Breast epithelium (tissue), 3 donors: ENCODE measurements around the gene MICAL3.

Source experiments
- POLR2A ChIP-seq: fragments of 450-650 bp; IDR thresholded peaks from one replicate; pipeline ENCODE4 v1.6.1; 2016; ENCODE audit warnings: antibody characterized with exemption, mild to moderate bottlenecking, moderate library complexity
- TF ChIP-seq, protein P1 (sequence below), 3 donors: fragments of 450-650 bp; IDR thresholded peaks; one replicate each; pipeline ENCODE4 v1.5.1; 2016 to 2017; ENCODE audit warnings: antibody characterized with exemption in 3 of 3, mild to moderate bottlenecking in 3 of 3, moderate library complexity in 3 of 3

GRCh38 chr22:17884893-17885292, 139.5 kb downstream of the MICAL3 start:
- no peak for TF ChIP-seq POLR2A
- TF ChIP-seq, protein P1, sequence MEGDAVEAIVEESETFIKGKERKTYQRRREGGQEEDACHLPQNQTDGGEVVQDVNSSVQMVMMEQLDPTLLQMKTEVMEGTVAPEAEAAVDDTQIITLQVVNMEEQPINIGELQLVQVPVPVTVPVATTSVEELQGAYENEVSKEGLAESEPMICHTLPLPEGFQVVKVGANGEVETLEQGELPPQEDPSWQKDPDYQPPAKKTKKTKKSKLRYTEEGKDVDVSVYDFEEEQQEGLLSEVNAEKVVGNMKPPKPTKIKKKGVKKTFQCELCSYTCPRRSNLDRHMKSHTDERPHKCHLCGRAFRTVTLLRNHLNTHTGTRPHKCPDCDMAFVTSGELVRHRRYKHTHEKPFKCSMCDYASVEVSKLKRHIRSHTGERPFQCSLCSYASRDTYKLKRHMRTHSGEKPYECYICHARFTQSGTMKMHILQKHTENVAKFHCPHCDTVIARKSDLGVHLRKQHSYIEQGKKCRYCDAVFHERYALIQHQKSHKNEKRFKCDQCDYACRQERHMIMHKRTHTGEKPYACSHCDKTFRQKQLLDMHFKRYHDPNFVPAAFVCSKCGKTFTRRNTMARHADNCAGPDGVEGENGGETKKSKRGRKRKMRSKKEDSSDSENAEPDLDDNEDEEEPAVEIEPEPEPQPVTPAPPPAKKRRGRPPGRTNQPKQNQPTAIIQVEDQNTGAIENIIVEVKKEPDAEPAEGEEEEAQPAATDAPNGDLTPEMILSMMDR (IDR thresholded peaks at IDR 0.05), result no peak
